HepG2 (cell line): ENCODE data around the gene ZNF526.

Experiments used
- CAMTA2 ChIP-seq: sonication (generic); formaldehyde crosslinking; IDR thresholded peaks from 2 replicates; pipeline ENCODE4 v1.4.0; 2020; ENCODE audit warnings: mild to moderate bottlenecking, missing genetic modification reagents, borderline replicate concordance
- CBX5 ChIP-seq: sonication (generic); formaldehyde crosslinking; IDR thresholded peaks from 2 replicates; pipeline ENCODE4 v1.4.0; 2020; ENCODE audit warnings: missing genetic modification reagents, borderline replicate concordance
- HDAC2 ChIP-seq: sonication (generic); formaldehyde crosslinking; IDR thresholded peaks from 2 replicates; pipeline ENCODE4 v1.4.0; 2020; ENCODE audit warnings: missing genetic modification reagents
- KDM4B ChIP-seq: sonication (generic); formaldehyde crosslinking; IDR thresholded peaks from 2 replicates; pipeline ENCODE4 v1.4.0; 2020; ENCODE audit warnings: missing genetic modification reagents
- POLR2A ChIP-seq, 2 experiments: IDR thresholded peaks; 2 replicates each; pipeline ENCODE4 v1.6.1; 2011; ENCODE audit warnings: low read depth in 2 of 2, low read length in 2 of 2, mild to moderate bottlenecking in 1 of 2, moderate library complexity in 1 of 2; ENCODE audit not compliant: insufficient read depth in 1 of 2
- POLR2AphosphoS5 ChIP-seq: IDR thresholded peaks from 2 replicates; pipeline ENCODE4 v1.6.1; 2012; ENCODE audit warnings: low read depth, low read length
- RBM22 ChIP-seq: fragments of 200-400 bp; formaldehyde crosslinking; optimal IDR thresholded peaks from 2 replicates; pipeline ENCODE3; 2017; ENCODE audit warnings: mild to moderate bottlenecking, low read length, moderate library complexity
- SMARCC2 ChIP-seq: fragments of 450-650 bp; IDR thresholded peaks from 2 replicates; pipeline ENCODE4 v1.6.1; 2017; ENCODE audit warnings: antibody characterized with exemption, mild to moderate bottlenecking
- SUZ12 ChIP-seq: fragments of 150-350 bp; IDR thresholded peaks from 2 replicates; pipeline ENCODE4 v1.6.1; 2014; ENCODE audit warnings: low read depth, low read length
- ZBTB20 ChIP-seq: sonication (generic); formaldehyde crosslinking; IDR thresholded peaks from 2 replicates; pipeline ENCODE4 v1.8.1; 2023; ENCODE audit warnings: missing genetic modification reagents, low read depth, mild to moderate bottlenecking, borderline replicate concordance
- ZFX ChIP-seq: sonication (generic); formaldehyde crosslinking; IDR thresholded peaks from 2 replicates; pipeline ENCODE4 v1.4.0; 2020; ENCODE audit warnings: mild to moderate bottlenecking, low read depth, missing genetic modification reagents, moderate library complexity
- ZNF101 ChIP-seq: sonication (generic); formaldehyde crosslinking; IDR thresholded peaks from 2 replicates; pipeline ENCODE4 v1.4.0; 2020; ENCODE audit warnings: mild to moderate bottlenecking, low read depth, missing genetic modification reagents, borderline replicate concordance

- TF ChIP-seq ZBTB20 = no peak
- no peak for TF ChIP-seq HDAC2
- TF ChIP-seq RBM22 = no peak
- TF ChIP-seq POLR2A (IDR thresholded peaks at IDR 0.05; ENCODE audit: insufficient read depth in 1 of 2, low read depth in 2 of 2, low read length in 2 of 2) = no peak
- TF ChIP-seq POLR2AphosphoS5 = no peak
- no peak for TF ChIP-seq ZFX (CRISPR knock-in tag)
- no peak for TF ChIP-seq KDM4B (CRISPR knock-in tag)
- no peak for TF ChIP-seq CAMTA2 (CRISPR knock-in tag)
- TF ChIP-seq SMARCC2 = no peak
- TF ChIP-seq CBX5 (CRISPR knock-in tag) = no peak
- no peak for TF ChIP-seq ZNF101 (CRISPR knock-in tag)
- no peak for TF ChIP-seq SUZ12
These were observed 43.5 kb upstream of the ZNF526 start for GRCh38 chr19:42176649-42176989.
